H9 (cell line): ENCODE results near the gene UBE4B. TPM values are rescaled to one million over a fixed set of nuclear protein-coding genes. Genes with fewer than 3 reads are reported as not detected.
A peak's percentile ranks its signal among the peaks of the same experiment; 100 is the strongest.

ENCODE experiments used
- DNase-seq: peaks from one replicate; pipeline ENCODE4 v3.0.0-alpha.2; 2017
- H2AFZ ChIP-seq: one replicate; pipeline ENCODE4 v1.6.1; 2013; ENCODE audit warnings: mild to moderate bottlenecking, low read length, control low read depth, moderate library complexity
- H2AK5ac ChIP-seq: 2 replicates; pipeline ENCODE4 v1.6.1; 2013; ENCODE audit warnings: low read length, control low read depth, mixed read lengths; ENCODE audit not compliant: insufficient read length
- H2BK120ac ChIP-seq: one replicate; pipeline ENCODE4 v1.6.1; 2013; ENCODE audit warnings: low read depth, mild to moderate bottlenecking, low read length, control low read depth, inconsistent platforms; ENCODE audit not compliant: poor library complexity, severe bottlenecking
- H2BK12ac ChIP-seq: 2 replicates; pipeline ENCODE4 v1.6.1; 2013; ENCODE audit warnings: low read length, control low read depth, mixed read lengths, low read depth; ENCODE audit not compliant: insufficient read length
- H2BK15ac ChIP-seq: 2 replicates; pipeline ENCODE4 v1.6.1; 2013; ENCODE audit warnings: low read depth, low read length, control low read depth
- H2BK20ac ChIP-seq: one replicate; pipeline ENCODE4 v1.6.1; 2013; ENCODE audit warnings: low read depth, mild to moderate bottlenecking, low read length, control low read depth, inconsistent platforms; ENCODE audit not compliant: poor library complexity, severe bottlenecking
- H2BK5ac ChIP-seq: 2 replicates; pipeline ENCODE4 v1.6.1; 2013; ENCODE audit warnings: low read length, control low read depth, mixed read lengths; ENCODE audit not compliant: insufficient read length
- H3K14ac ChIP-seq: 2 replicates; pipeline ENCODE4 v1.6.1; 2013; ENCODE audit warnings: low read length, control low read depth; ENCODE audit not compliant: insufficient read depth
- H3K18ac ChIP-seq: 2 replicates; pipeline ENCODE4 v1.6.1; 2013; ENCODE audit warnings: low read depth, mild to moderate bottlenecking, mixed read lengths, low read length, control low read depth; ENCODE audit not compliant: insufficient read length
- H3K23ac ChIP-seq: 2 replicates; pipeline ENCODE4 v1.6.1; 2013; ENCODE audit warnings: low read length, control low read depth, mixed read lengths, low read depth; ENCODE audit not compliant: insufficient read length
- H3K23me2 ChIP-seq: 2 replicates; pipeline ENCODE4 v1.6.1; 2013; ENCODE audit warnings: low read depth, mild to moderate bottlenecking, mixed read lengths, low read length, control low read depth; ENCODE audit not compliant: insufficient read length, poor library complexity, severe bottlenecking
- H3K27ac ChIP-seq: 2 replicates; pipeline ENCODE4 v1.5.1; 2013; ENCODE audit warnings: low read length, control low read depth, mixed read lengths, low read depth; ENCODE audit not compliant: insufficient read length
- H3K27me3 ChIP-seq: 2 replicates; pipeline ENCODE4 v1.6.1; 2013; ENCODE audit warnings: low read length, control low read depth, inconsistent platforms; ENCODE audit not compliant: insufficient read depth
- H3K4ac ChIP-seq: 2 replicates; pipeline ENCODE4 v1.6.1; 2013; ENCODE audit warnings: low read depth, mild to moderate bottlenecking, control low read depth, inconsistent platforms, low read length, moderate library complexity
- H3K4me1 ChIP-seq: 2 replicates; pipeline ENCODE4 v1.6.1; 2013; ENCODE audit warnings: low read length, control low read depth, inconsistent platforms; ENCODE audit not compliant: insufficient read depth
- H3K4me2 ChIP-seq: 2 replicates; pipeline ENCODE4 v1.6.1; 2013; ENCODE audit warnings: low read length, control low read depth, mixed read lengths; ENCODE audit not compliant: insufficient read length, insufficient read depth
- H3K56ac ChIP-seq: 2 replicates; pipeline ENCODE4 v1.6.1; 2013; ENCODE audit warnings: low read depth, mild to moderate bottlenecking, mixed read lengths, low read length, control low read depth; ENCODE audit not compliant: insufficient read length
- H3K79me1 ChIP-seq: 2 replicates; pipeline ENCODE4 v1.6.1; 2013; ENCODE audit warnings: low read depth, mild to moderate bottlenecking, moderate library complexity, low read length, control low read depth, inconsistent platforms; ENCODE audit not compliant: insufficient read depth, poor library complexity, severe bottlenecking
- H3K79me2 ChIP-seq: 2 replicates; pipeline ENCODE4 v1.6.1; 2013; ENCODE audit warnings: low read length, control low read depth, inconsistent platforms; ENCODE audit not compliant: insufficient read depth
- H3K9ac ChIP-seq: 2 replicates; pipeline ENCODE4 v1.6.1; 2013; ENCODE audit warnings: low read length, control low read depth, mixed read lengths; ENCODE audit not compliant: insufficient read length; ENCODE audit errors: extremely low read depth
- H3K9me3 ChIP-seq: one replicate; pipeline ENCODE4 v1.6.1; 2013; ENCODE audit warnings: low read depth, low read length, inconsistent platforms; ENCODE audit not compliant: control insufficient read depth
- H3T11ph ChIP-seq: one replicate; pipeline ENCODE4 v1.6.1; 2013; ENCODE audit warnings: mild to moderate bottlenecking, low read length, control low read depth, inconsistent platforms
- H4K20me1 ChIP-seq: one replicate; pipeline ENCODE4 v1.6.1; 2013; ENCODE audit not compliant: control insufficient read depth, insufficient read length, insufficient read depth
- H4K5ac ChIP-seq: 2 replicates; pipeline ENCODE4 v1.6.1; 2013; ENCODE audit warnings: low read depth, mild to moderate bottlenecking, mixed read lengths, low read length, control low read depth; ENCODE audit not compliant: insufficient read length
- H4K8ac ChIP-seq: replicated peaks from 2 replicates; pipeline ENCODE4 v1.6.1; 2013; ENCODE audit warnings: low read length, control low read depth, mixed read lengths, low read depth; ENCODE audit not compliant: insufficient read length
- H4K91ac ChIP-seq: 2 replicates; pipeline ENCODE4 v1.6.1; 2013; ENCODE audit warnings: low read depth, mild to moderate bottlenecking, moderate library complexity, mixed read lengths, low read length, control low read depth; ENCODE audit not compliant: insufficient read length
- H3K27ac Mint-ChIP-seq, 3 experiments: 2 replicates in 2 of 3; 3 replicates in 1 of 3; pipeline ENCODE4 v1.8.0; 2020 to 2021; ENCODE audit warnings: mixed read lengths in 3 of 3, mild to moderate bottlenecking in 1 of 3, moderate library complexity in 1 of 3
- H3K27me3 Mint-ChIP-seq: 2 replicates; pipeline ENCODE4 v1.8.0; 2021; ENCODE audit warnings: low read depth, mild to moderate bottlenecking, moderate library complexity, mixed read lengths
- H3K36me3 Mint-ChIP-seq, 3 experiments: 2 replicates in 2 of 3; 3 replicates in 1 of 3; pipeline ENCODE4 v1.8.0; 2020 to 2021; ENCODE audit warnings: low read depth in 3 of 3, mixed read lengths in 3 of 3; ENCODE audit not compliant: insufficient read depth in 1 of 3
- H3K4me1 Mint-ChIP-seq, 2 experiments: 2 replicates each; pipeline ENCODE4 v1.8.0; 2020; ENCODE audit warnings: mixed read lengths in 2 of 2
- H3K4me3 Mint-ChIP-seq, 2 experiments: 2 replicates in 1 of 2; 3 replicates in 1 of 2; pipeline ENCODE4 v1.8.0; 2020 to 2021; ENCODE audit warnings: mild to moderate bottlenecking in 2 of 2, mixed read lengths in 2 of 2, moderate library complexity in 1 of 2
- H3K9me3 Mint-ChIP-seq, 2 experiments: 2 replicates in 1 of 2; 3 replicates in 1 of 2; pipeline ENCODE4 v1.8.0; 2020; ENCODE audit warnings: mild to moderate bottlenecking in 2 of 2, mixed read lengths in 2 of 2, moderate library complexity in 1 of 2
- CTCF ChIP-seq: fragments of 200-600 bp; sonication (generic); conservative IDR thresholded peaks from 3 replicates; pipeline ENCODE4 v1.8.0; 2021; ENCODE audit warnings: antibody characterized with exemption, mild to moderate bottlenecking
- WGBS: extraction: QIAGEN DNeasy Blood & Tissue Kit; methylation state at CpG from one replicate; pipeline ENCODE4 v1.1.7; 2013; ENCODE audit warnings: missing lambda C conversion rate, low lambda C conversion rate, mixed read lengths; ENCODE audit not compliant: insufficient read length; ENCODE audit errors: extremely low coverage; 5-methylcytosine and 5-hydroxymethylcytosine counted together
- total RNA-seq: library from RNA; stranded (reverse); gene quantifications from 2 replicates; pipeline ENCODE4 v1.2.1, GENCODE V29; 2021

UBE4B gene
- total RNA-seq, 1 experiment from 2014 or later, result 67.6 TPM

- Histone ChIP-seq H3K23me2 (no peaks in the 10 kb centered on the region), H3K4me2 (no peak overlapping the region), H3K27ac (no peak overlapping the region), H3K4me1 (no peaks in the 10 kb centered on the region), H4K91ac (no peak overlapping the region), H2BK15ac (no peak overlapping the region), H2BK120ac (no peak overlapping the region), H3K79me2 (peaks cover 5% of the 10 kb centered on the region; the same call in 1 of the 2 replicates), H3K27me3 (no peaks in the 10 kb centered on the region), H2BK5ac (no peak overlapping the region), H3K18ac (no peak overlapping the region), H4K5ac (no peak overlapping the region), H3K23ac (no peak overlapping the region), H3K9ac (no peak overlapping the region), H4K20me1 (no peaks in the 10 kb centered on the region), H3K9me3 (no peaks in the 10 kb centered on the region), H3K56ac (no peak overlapping the region), H3K14ac (no peak overlapping the region), H2BK12ac (no peak overlapping the region), H2BK20ac (no peak overlapping the region), H2AFZ (no peak overlapping the region), H4K8ac (no peak overlapping the region), H2AK5ac (no peak overlapping the region), H3K79me1 (peaks cover 11% of the 10 kb centered on the region), H3K4ac (no peak overlapping the region), H3T11ph (no peak overlapping the region)
- no CpG with 5 or more reads among the region's 3 CpGs for WGBS
- Mint-ChIP-seq H3K4me1 (no peaks in the 10 kb centered on the region), H3K9me3 (no peaks in the 10 kb centered on the region), H3K27ac (peak overlapping the region in 2 of 3 experiments; percentile 1 to 5; a peak in 3 of 7 replicates), H3K4me3 (no peak overlapping the region), H3K36me3 (peaks cover 8 to 24% (median 14%) of the 10 kb centered on the region in 3 experiments; a peak in 6 of 7 replicates), H3K27me3 (no peaks in the 10 kb centered on the region; the same call in 1 of the 2 replicates)
- TF ChIP-seq CTCF, result no peak
- no peak for DNase-seq
These were observed 50.2 kb downstream of the UBE4B start for GRCh38 chr1:10082785-10083479.
